GM21529 (cell line): ENCODE data around the gene SLC15A4.

Source experiments
- ATAC-seq: cut with Tn5 transposase; IDR thresholded peaks from one replicate; pipeline ENCODE4 v1.9.1; 2021; ENCODE audit not compliant: unreplicated experiment

SLC15A4 gene

DNA sequence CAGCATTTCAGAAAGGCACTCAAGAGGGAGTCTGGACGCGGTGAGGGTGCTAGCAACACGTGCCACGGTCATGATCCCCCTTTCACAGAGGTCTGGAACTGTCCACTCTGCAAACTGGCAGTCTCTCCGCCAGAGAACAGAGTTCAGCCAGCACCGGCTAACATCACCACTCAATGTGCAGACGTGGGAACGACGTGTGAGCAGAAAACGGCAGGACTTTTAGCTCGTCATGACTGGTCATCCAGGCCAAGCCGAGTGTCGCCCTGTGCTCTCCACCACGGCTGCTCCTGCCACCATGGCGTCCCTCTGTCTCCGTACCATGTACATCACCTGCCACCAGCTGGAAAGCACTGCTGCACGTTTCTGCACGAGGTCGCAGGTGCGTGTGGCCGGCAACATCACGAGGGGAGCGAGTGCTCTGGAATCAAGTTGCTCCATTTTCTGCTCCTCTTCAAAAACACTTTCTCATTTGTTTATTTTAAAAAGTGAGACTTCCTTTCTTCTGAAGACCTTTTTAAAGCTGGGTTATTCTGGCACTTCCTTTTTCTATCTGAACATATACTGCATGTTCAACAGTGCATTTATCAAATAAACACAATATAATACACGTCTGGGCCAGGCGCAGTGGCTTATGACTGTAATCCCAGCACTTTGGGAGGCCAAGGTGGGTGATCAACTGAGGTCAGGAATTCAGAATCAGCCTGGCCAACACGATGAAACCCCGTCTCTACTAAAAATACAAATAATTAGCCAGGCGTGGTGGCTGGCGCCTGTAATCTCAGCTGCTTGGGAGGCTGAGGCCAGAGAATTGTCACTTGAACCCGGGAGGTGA, 28.0 kb downstream of the SLC15A4 start:
- ATAC-seq = no peak

DNA sequence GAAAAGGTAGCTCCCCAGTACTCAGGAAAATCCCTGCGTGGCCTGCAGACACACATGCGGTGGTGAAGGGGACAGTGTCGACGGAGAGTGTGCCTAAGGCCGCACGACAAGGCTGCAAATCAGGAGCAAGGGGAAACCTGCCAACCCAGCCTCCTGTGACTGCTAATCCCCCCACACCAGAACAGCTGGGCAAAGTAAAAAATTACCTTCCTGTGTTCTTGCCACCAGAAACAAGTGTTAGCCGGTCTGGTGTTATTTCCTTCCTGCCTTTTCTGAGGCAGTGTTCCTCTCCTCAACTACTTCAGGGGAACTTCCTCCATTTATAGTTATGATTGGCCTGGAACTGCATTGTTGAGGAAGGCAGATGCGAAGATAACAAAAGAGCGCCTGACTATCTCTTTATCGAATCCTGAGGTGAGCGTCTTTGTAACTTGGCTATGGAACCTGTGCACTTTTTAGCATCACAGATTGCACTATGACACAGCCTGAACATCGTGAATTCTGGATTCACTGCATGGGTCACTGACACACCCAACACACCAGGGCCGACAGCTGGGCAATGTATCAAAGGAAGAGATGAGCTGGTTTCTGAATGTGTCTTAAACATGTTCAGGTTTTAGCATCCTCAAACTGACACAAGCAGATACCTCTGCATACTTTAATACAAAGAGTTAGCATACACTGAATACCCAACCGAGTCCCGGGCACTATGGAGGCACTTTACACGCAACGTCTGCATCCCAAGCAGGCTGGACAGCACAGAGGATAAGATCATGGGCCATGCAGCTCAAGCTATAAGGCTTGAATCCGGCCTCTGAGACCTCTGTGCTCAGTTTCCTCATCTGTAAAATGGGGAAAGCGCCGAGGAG, 28.9 kb downstream of the SLC15A4 start:
- ATAC-seq = peak; percentile 20

DNA sequence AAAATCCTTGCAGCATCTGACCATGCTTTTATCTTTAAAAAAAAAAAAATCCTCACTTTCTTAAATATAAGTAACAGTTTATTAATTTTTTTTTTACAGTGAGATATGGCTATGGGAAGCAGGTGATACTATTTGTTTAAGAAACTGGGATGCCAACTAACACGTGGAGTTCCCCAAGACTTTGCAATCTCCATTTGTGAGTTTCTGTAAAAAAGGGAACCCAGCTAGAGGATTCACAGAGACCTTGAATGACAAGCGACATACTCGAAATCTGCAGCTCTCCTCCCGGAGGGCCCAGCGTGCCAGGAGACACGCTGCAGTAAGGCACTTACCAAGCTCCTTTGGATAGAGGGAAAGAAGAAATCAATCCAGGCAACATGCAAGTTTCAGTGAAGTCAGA, 30.1 kb downstream of the SLC15A4 start:
- ATAC-seq = no peak

DNA sequence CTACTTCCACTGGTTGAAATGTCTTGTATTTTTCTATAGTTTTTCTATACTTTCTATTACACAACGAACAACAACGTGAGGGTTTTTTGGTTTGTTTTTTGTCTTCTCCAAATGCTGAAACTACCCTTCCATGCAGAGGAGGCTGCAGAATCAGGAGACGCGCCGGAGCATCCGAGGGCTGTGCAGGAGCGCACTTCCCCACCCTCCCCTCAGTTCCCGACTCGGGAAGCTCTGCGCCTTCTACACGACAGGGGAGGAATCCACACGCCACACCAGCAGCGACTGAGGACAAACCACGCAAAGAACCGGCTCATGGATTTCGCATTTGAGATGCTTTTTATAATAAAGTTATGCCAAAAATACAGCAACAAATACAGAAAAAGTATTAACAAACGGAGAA, 30.9 kb downstream of the SLC15A4 start:
- no peak for ATAC-seq

DNA sequence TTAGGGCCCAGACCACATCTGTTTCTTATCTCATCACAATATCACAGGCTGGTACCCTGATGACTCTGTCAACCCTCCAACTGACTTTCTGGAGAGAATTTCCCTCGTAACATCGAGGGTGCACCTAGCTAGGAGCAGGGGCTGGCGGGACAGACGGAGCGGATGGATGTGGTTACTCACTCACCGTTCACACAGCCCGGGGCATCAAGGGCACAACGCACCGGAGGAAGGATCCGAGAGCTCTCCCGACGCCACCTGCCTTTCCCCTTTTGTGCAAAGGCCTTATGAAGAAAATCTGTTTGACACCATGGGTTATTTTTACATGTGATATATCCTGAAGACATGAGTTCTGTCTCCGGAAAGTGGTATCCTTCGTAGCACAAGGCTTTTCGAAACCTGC, 31.4 kb downstream of the SLC15A4 start:
- no peak for ATAC-seq

DNA sequence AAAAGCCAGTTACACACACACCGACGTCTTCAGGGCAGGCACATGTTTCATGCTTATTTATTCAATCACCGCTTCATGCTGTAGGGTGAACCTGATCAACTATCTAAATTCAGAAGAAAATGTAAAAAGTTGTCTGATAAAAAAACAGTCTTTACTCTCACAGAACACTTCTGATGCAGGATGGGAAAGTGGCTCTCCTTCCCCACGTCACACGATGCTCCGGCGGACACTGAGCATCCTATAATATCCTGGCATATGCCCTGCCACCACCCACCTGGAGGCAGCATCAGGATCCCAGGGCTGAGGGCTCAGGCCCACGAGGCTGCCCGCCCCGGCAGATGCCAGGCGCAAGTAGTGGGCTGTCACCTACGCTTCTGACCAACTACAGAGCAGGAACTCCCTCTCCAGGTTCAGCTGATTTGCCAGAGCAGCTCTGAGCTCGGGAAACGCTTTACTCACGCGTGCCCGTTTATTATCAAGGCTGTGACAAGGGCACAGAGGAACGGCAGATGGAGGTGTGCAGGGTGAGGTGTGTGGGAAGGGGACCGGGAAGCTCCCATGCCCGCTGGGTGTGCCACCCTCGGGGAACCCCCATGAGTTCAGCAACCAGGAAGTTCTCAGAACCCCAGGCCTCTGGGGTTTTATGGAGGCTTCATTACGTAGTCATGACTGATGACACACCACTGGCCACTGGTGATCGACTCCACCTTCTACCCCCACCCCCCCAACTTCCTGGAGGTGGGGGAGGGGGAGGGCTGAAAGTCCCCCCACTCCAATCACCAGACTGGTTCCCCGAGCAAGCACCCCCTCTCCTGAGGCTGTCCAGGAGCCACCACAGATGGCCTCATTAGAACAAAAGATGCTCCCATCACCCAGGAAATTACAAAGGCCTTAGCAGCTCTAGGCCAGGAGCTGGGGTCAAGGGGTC, 32.1 kb downstream of the SLC15A4 start:
- ATAC-seq = no peak

DNA sequence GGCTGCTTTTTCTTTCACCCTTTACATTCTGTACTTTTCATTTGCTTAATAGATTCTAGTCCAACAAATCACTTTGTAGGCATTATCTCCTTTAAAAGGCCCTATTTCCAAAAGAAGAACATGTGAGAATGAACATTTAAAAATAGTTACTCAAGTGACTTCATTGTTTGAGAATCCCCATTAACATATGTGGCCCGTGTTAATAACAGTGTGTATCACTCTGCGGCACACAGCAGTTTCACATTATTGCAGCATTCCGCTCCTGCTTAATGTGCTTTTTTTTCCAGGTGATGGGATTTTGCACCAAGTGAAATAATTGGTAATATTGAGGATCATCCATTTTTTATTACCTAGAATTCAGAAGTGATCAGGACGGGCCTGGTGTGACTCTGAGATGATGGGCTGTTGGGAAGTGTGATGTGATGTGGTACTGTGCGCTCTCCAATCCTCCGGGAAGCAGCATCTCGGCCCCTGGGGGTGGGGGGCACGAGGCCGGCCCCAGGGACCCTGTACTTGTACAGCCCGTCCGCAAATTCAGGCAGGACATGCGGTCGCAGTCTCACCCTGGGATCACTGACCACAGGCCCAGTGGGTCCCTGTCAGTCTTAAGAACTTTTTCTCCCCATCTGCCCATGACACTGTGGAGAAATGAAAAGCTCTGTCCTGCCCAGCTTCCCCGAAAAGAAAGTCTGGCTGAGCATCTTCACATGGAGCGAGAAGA, 32.9 kb downstream of the SLC15A4 start:
- no peak for ATAC-seq

DNA sequence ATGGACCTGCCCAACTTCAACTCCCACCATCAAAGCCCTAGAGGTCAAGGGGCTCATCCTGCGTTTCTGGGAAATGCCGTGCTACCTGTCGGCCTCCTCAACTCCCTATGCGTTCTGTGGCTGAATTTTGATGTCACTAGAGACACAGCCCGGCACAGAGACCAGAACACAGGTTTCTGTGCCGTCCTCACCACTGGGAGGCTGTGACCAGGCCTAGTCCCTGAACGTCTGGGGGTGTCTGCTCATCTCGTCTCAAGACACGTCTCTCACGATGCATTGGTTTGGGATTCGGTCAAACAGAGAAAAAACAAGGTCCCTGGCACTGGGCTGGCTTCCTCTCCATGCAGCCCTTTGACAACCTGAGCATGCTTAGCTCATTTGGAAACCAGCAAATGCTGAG, 33.5 kb downstream of the SLC15A4 start:
- ATAC-seq = no peak

DNA sequence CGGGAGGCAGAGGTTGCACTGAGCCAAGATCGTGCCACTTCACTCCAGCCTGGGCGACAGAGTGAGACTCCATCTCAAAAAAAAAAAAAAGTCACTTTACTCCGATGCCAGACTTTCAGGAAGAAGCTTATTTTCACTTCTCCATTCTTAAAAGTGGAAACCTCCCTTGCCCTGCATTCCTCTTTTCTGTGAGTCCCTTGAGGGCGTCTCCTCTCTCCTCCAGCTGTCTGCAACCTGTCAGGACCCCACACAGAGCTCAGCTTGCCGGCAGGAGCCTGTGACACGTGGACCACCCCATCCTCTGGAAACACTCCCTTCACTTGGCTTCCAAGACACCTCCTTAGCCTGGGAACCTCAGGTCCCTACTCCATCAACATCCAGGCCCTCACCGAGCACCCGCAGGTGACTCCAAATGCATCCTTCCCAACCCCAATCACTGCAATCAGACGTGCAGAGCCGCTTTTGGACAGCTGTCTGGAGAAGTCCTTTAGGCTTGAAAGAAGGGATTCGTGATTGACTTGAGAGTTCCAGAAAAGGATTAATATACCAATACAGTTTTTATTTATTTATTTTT, 34.3 kb downstream of the SLC15A4 start:
- ATAC-seq = peak; percentile 52

DNA sequence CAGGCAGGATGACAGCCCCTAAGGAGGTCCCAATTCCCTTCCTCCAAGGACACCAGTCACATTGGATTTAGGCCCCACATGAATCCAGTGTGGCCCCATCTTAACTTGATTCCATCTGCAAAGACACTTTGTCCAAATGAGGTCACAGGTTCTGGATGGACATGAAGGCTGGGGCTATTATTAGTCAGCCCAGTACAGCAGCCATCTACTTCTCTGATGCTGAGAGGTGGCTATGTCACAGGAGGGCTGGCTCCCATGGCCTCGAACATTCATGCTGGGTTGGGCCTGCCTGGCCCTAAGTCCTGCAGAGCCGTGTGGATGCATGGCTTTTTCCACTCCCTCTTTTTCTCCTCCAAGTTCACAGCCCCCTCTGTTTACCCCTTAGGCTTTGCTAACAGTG, 35.9 kb downstream of the SLC15A4 start:
- ATAC-seq = no peak

DNA sequence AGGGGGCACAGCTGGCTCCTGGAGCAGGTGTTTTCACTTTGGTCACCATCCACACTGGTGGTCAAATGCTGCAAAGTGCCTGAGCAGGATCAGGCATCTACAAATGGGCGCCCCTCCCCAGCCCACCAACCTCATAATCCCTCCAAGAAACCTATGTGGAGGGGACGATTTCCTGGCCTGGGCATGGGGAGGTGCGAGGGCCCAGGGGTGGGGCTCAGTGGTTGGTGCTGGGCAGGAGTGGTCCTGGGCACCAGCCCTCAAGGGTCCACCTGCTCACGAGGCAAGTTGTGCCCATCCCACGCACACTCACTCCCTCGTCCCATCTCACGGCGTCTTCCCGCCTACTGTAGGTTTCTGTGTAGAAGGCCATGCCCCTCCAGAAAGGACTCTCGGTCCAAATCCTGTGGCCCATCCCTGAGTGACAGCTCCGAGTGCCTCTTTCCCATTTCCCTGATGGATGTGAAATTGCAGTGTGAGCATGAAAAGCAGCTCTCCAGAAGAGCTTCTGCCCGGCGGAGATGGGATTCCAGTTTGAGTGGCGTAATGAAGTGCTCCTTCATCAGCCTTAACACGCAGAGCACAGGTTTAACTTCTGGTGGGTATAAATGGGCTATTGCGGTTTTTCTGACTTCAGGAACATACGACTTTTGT, 36.9 kb downstream of the SLC15A4 start:
- no peak for ATAC-seq

DNA sequence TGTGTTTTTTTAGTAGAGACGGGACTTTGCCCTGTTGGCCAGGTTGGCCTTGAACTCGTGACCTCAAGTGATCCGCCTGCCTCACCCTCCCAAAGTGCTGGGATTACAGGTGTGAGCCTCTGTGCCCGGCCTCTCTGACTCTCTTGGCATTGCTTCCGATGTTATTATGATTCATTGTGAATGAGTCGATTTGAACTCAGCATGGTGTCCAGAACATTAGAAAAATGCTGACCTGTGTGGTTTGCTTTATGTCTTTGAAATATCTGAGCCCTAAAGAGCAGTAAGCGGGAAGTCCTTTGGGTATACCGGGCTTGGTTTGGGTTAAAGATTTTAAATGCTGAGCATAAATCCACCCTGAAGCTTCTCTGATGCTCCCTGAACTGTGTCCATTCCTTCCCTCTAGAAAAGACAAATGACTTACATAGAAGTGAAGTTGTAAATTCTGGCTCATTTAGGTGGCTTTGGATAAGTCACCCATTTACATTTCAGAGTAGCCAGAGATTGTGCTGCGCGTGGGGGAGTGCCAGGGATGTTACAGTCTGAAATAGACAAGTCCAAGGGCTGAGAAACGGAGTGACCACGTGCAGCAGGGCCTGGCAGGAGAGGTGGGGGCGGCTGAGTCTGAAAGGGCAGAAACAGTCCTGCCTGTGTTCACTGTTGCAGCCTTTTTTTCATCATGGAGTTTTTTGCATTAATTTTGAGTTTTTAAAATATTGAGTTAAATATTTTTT, 39.6 kb downstream of the SLC15A4 start:
- no peak for ATAC-seq

DNA sequence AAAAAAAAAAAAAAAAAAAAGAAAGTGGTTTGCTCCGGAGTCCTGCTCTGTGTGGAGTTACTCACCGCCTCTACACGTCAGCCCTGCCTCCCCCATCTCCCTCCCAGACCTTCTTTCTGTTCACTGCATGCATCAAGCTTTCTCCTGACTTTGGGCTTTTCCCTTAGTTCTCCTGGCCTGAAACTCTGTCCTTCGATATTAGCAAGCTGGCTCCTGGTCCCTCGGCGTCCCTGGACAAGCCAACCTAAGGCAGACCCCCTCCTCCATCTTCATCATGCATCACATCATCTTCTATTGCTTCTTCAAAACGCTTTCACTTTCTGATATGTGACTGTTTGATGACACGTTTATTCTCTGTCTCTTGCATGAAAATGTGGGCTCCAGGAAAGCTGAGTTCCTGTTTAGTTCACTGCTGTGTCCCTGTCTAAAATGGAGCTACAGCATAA, 40.6 kb downstream of the SLC15A4 start:
- peak; percentile 78 for ATAC-seq

DNA sequence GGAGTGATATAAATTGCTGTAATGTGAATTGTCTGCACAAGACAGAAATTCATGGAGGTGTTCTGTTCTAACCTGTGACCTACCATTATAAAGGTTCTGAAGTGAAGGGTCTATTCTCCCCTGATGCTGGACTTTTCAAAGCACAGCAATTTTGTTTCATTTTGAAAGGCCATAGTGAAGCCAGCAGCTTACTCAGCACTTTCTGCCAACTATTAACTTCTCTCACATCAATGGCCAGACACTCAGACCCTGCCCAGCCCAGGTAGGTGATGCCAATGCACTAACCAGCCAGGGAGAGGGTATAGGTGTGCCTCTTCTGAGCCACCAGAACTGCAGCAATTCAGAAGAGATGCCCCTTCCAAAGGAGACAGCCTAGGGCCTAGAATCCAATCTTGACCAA, 43.9 kb downstream of the SLC15A4 start:
- no peak for ATAC-seq

DNA sequence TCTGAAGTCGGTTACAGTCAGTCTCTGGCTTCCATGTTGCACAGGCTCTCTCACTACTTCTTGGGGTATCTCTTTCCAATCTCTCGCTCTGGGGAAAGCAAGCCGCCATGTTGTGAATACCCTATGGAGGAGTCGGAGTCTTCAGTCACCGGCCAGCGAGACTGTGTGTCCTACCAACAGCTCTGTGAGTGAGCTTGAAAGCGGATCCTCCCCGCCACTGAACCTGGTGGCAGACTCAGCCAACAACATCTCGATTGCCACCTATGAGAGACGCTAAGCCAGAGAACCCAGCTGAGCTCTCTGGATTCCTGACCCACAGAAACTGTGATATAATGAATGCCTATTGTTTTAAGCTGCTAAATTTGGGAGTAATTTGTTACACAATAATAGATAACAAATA, 51.5 kb downstream of the SLC15A4 start:
- no peak for ATAC-seq

DNA sequence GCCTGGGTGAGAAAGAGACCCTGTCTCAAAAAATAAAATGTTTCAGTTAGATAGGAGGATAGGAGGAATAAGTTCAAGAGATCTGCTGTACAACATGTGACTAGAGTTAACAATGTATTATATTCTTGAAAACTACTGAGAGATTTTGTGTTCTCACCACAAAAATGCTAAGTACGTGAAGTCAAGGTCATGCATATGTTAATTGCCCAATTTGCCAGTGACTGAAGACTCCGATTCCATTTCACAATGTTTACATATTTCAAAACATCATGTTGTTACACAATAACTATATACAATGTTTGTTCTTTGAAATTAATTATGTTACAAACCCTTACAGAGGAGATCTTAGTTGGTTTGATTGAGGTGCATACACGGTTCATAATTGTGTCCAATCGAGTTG, 52.1 kb downstream of the SLC15A4 start:
- no peak for ATAC-seq

DNA sequence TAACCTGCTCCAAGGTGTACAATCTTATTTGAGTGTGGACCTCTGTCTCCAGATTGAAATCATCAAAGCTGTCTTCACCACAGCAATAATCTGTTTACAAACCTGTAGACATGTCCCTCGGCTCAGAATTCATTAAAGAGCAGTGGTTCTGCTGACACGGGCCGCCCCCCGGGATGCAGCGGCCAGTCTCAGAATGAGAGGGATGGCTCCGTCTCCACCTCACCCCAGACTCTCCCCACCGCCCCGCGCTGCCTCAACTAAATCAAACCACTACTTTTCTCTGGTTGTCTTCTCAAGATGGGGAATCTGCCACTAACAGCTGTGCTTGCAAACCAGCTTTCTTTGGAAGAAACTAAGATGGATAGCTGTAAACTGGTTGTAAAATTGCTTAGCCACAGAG, 56.2 kb downstream of the SLC15A4 start:
- ATAC-seq = no peak

DNA sequence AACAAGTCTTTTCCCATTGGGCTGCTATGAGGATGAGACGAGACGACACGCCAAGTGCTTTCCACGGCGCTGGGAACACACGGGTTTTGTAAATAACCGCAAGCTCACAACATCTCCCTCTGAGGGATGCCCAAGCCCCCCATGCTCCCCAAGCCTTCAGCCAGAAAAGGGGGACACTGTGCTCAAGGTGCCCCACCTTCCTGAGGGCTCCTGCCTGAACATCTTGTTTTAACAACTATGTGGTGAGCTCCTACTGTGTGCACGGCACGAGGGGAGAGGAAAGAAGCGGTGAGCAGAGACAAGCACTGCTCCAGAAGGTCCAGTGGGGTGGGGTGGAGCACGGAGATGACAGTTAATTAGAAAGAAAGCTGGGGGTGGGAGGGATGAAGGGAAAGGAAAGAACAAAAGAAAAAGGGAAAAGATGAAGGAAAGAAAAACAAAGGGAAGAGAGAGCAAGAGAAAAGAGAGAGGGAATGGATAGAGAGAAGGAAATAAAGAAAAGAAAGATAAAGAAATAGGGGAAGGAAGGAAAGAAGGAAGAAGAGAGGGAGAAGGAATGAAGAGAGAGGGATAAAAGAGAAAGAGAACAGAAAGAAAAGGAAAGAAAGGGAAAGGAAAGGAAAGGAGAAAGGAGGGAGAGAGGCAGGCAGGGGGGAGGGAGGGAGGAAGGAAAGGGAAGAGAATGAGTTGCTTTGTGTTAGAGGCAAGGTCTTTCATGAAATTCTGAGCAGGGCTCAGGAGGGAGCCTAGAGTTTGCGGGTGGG, 56.8 kb downstream of the SLC15A4 start:
- no peak for ATAC-seq
